ENCODE results near the gene GPR84. TPM values are rescaled to one million over a fixed set of nuclear protein-coding genes. Genes with fewer than 3 reads are reported as not detected.

Gene GPR84
- total and polyA plus RNA-seq, 2 of the 8 experiments (the other 6 are each of a cell fraction or from before 2014, with no cell fraction given) = 0.09 TPM; not detected in 1

- Histone ChIP-seq H4K8ac (ENCODE audit: extremely low read depth, insufficient read depth, low read length) (peak within 1 kb of the TSS; percentile 97), H3K27me3 (replicated peaks in 1 of 4; ENCODE audit: control insufficient read depth in 3 of 4, extremely low read depth in 1 of 4, insufficient read depth in 3 of 4, low read length in 3 of 4) (no peaks in the 10 kb centered on the region), H3K36me3 (ENCODE audit: control insufficient read depth in 2 of 4, insufficient read depth in 4 of 4, low read length in 3 of 4) (no peaks in the 10 kb centered on the region; a peak in 1 of 8 replicates), H3K23ac (ENCODE audit: insufficient read length) (no peak within 1 kb of the TSS), H3K18ac (ENCODE audit: extremely low read depth, low read length) (peak within 1 kb of the TSS; percentile 51), H2AFZ (ENCODE audit: low read length) (peak within 1 kb of the TSS; percentile 96), H3K56ac (replicated peaks; ENCODE audit: insufficient read length, low read depth, low read length) (peak within 1 kb of the TSS; percentile 43), H3K4me2 (ENCODE audit: insufficient read depth in 1 of 2, low read depth in 2 of 2, low read length in 2 of 2) (peak within 1 kb of the TSS; percentile 64 to 95), H4K91ac (replicated peaks; ENCODE audit: insufficient read length, low read length) (no peak within 1 kb of the TSS), H3K27ac (ENCODE audit: low read depth, low read length) (peak within 1 kb of the TSS; percentile 83), H3K4me3 (ENCODE audit: extremely low read depth in 1 of 4, insufficient read depth in 2 of 4, low read depth in 3 of 4, low read length in 4 of 4) (peak within 1 kb of the TSS; percentile 79 to 97 (median 88)), H2BK120ac (replicated peaks; ENCODE audit: low read depth, low read length) (peak within 1 kb of the TSS; percentile 29), H3K79me2 (ENCODE audit: control insufficient read depth in 1 of 2, insufficient read depth in 2 of 2, low read length in 2 of 2) (peaks cover 0 to 5% of the 10 kb centered on the region in 2 experiments; a peak in 1 of 4 replicates), H4K5ac (ENCODE audit: insufficient read length, low read depth, low read length) (peak within 1 kb of the TSS; percentile 74), H3K23me2 (ENCODE audit: low read depth, low read length) (peaks cover 4% of the 10 kb centered on the region; the same call in 1 of the 2 replicates), H3K4me1 (replicated peaks in 1 of 4; ENCODE audit: control insufficient read depth in 3 of 4, insufficient read depth in 4 of 4, low read length in 3 of 4) (peaks cover 0 to 10% (median 4%) of the 10 kb centered on the region in 4 experiments; a peak in 2 of 7 replicates), H2BK20ac (ENCODE audit: low read length) (no peak within 1 kb of the TSS), H4K20me1 (replicated peaks in 1 of 2; ENCODE audit: control insufficient read depth in 1 of 2, insufficient read depth in 2 of 2, low read length in 2 of 2) (peaks cover 0 to 3% of the 10 kb centered on the region in 2 experiments), H2AK5ac (ENCODE audit: low read depth, low read length) (no peak within 1 kb of the TSS), H2BK5ac (ENCODE audit: low read depth, low read length) (peak within 1 kb of the TSS; percentile 82), H2BK15ac (ENCODE audit: low read length) (no peak within 1 kb of the TSS), H3K4ac (replicated peaks; ENCODE audit: insufficient read length, low read depth, low read length) (no peak within 1 kb of the TSS), H3K9me3 (ENCODE audit: insufficient read depth in 2 of 2, low read depth in 1 of 2, low read length in 1 of 2) (no peaks in the 10 kb centered on the region), H3K9ac (replicated peaks in 1 of 4; ENCODE audit: extremely low read depth in 1 of 4, low read depth in 3 of 4, low read length in 3 of 4) (peak within 1 kb of the TSS; percentile 77 to 97 (median 92)), H3K14ac (ENCODE audit: insufficient read length) (no peak within 1 kb of the TSS), H2BK12ac (ENCODE audit: low read depth, low read length) (peak within 1 kb of the TSS; percentile 53; the same call in 1 of the 2 replicates), H3K79me1 (ENCODE audit: low read depth, low read length) (peaks cover 3% of the 10 kb centered on the region; the same call in 1 of the 2 replicates)
- FAIRE-seq = peak; percentile 81
- CTCF ChIA-PET (ENCODE audit: partially characterized antibody) = interaction anchor here (0.6 to 34.6 kb wide), 34 partner anchors 8 to 536 kb away, joined by 3 to 618 read pairs (median 5); partner anchors contain the start of genes CBX5, HNRNPA1 and NFE2
- POLR2A ChIA-PET (ENCODE audit: partially characterized antibody) = interaction anchor here (0.6 to 16.2 kb wide), 26 partner anchors 9 to 97 kb away, joined by 3 to 166 read pairs (median 4); partner anchors contain the start of genes CBX5, HNRNPA1, ITGA5 and NFE2
- 3% methylated on average over 34 of the region's 34 CpGs; no CpG with 5 or more reads in 1 of the 2 experiments for WGBS, 2 experiments (ENCODE audit: extremely low coverage in 1 of 2, insufficient coverage in 1 of 2, insufficient read length in 1 of 2, insufficient replicate concordance in 2 of 2, low coverage in 1 of 2, low lambda C conversion rate in 2 of 2, missing lambda C conversion rate in 1 of 2)
- DNase-seq (ENCODE audit: low read depth in 1 of 2, low spot score in 2 of 2) = peak; percentile 87 to 97
- TF ChIP-seq JUN (IDR thresholded peaks at IDR 0.05; ENCODE audit: low read depth, low read length) (0 out of 2 replicates have a peak, but pooled peaks have one; percentile 9), USF2 (IDR thresholded peaks at IDR 0.05; ENCODE audit: low read length) (peak; percentile 85), PHF8 (conservative IDR thresholded peaks at IDR 0.05; ENCODE audit: low read depth, low read length) (peak; percentile 87), POU5F1 (IDR thresholded peaks at IDR 0.05; ENCODE audit: low read depth, low read length) (no peak)
Observed at GRCh38 chr12:54324617-54325441, 39.5 kb downstream of the GPR84 start, which contains the start of gene COPZ1. COPZ1 (plus strand) TSS chr12:54325131; CDS start chr12:54325164, 33 bp downstream.

Data from H1 (cell line).